ENCODE measurements around the gene NVL. TPM values are rescaled to one million over a fixed set of nuclear protein-coding genes. Genes with fewer than 3 reads are reported as not detected.
"Not testable (repeated sequence)": the region's sequence is repeated elsewhere in the genome, so short reads cannot be mapped to it uniquely, and the experiment has no call there.

Gene NVL
- total RNA-seq, 1 donor from 2014 or later = 46.7 TPM

- H3K27me3 Mint-ChIP-seq = no peaks in the 10 kb centered on the region
- no peak for TF ChIP-seq CTCF (conservative IDR thresholded peaks at IDR 0.05)
- H3K4me1 Mint-ChIP-seq (ENCODE audit: unreplicated experiment) = peaks cover 28% of the 10 kb centered on the region
- H3K9me3 Mint-ChIP-seq = no peaks in the 10 kb centered on the region
- H3K4me3 Mint-ChIP-seq = peak overlapping the region; percentile 70
- no peak for DNase-seq (ENCODE audit: extremely low spot score, unreplicated experiment)
- no peaks in the 10 kb centered on the region for H3K36me3 Mint-ChIP-seq
- H3K27ac Mint-ChIP-seq = peak overlapping the region; percentile 95
Observed at GRCh38 chr1:224212618-224213061, 117.3 kb downstream of the NVL start.

GRCh38 chr1:224211206-224211962, 118.6 kb downstream of the NVL start:
- Mint-ChIP-seq H3K27me3 (no peaks in the 10 kb centered on the region), H3K36me3 (no peaks in the 10 kb centered on the region), H3K27ac (peak overlapping the region; percentile 95), H3K4me3 (peak overlapping the region; percentile 38), H3K9me3 (no peaks in the 10 kb centered on the region), H3K4me1 (ENCODE audit: unreplicated experiment) (peaks cover 28% of the 10 kb centered on the region)
- DNase-seq (ENCODE audit: extremely low spot score, unreplicated experiment) = no peak
- TF ChIP-seq CTCF (conservative IDR thresholded peaks at IDR 0.05) = no peak

GRCh38 chr1:224205931-224206538, 123.9 kb downstream of the NVL start:
- not testable (repeated sequence) for H3K27me3 Mint-ChIP-seq

GRCh38 chr1:224205438-224205840, 124.5 kb downstream of the NVL start:
- H3K27ac Mint-ChIP-seq = peak overlapping the region; percentile 91
- no peak for TF ChIP-seq CTCF (conservative IDR thresholded peaks at IDR 0.05)
- H3K36me3 Mint-ChIP-seq = no peaks in the 10 kb centered on the region
- no peaks in the 10 kb centered on the region for H3K9me3 Mint-ChIP-seq
- peaks cover 28% of the 10 kb centered on the region for H3K4me1 Mint-ChIP-seq (ENCODE audit: unreplicated experiment)
- no peaks in the 10 kb centered on the region for H3K27me3 Mint-ChIP-seq
- DNase-seq (ENCODE audit: extremely low spot score, unreplicated experiment) = no peak
- peak overlapping the region; percentile 67 for H3K4me3 Mint-ChIP-seq

More at GRCh38 chr1:224205931-224206538, 123.9 kb downstream of the NVL start:
- not testable (repeated sequence) for H3K9me3 Mint-ChIP-seq; DNase-seq (ENCODE audit: extremely low spot score, unreplicated experiment); H3K36me3 Mint-ChIP-seq
- Mint-ChIP-seq H3K27ac (peak overlapping the region; percentile 91), H3K4me1 (ENCODE audit: unreplicated experiment) (peaks cover 29% of the 10 kb centered on the region), H3K4me3 (peak overlapping the region; percentile 67)

GRCh38 chr1:224203243-224204016, 126.5 kb downstream of the NVL start:
- Mint-ChIP-seq H3K9me3 (no peaks in the 10 kb centered on the region), H3K27ac (peak overlapping the region; percentile 68), H3K27me3 (no peaks in the 10 kb centered on the region), H3K36me3 (no peaks in the 10 kb centered on the region), H3K4me3 (peak overlapping the region; percentile 70), H3K4me1 (ENCODE audit: unreplicated experiment) (peaks cover 33% of the 10 kb centered on the region)
- TF ChIP-seq CTCF (conservative IDR thresholded peaks at IDR 0.05) = no peak
- DNase-seq (ENCODE audit: extremely low spot score, unreplicated experiment) = no peak
